ENCODE data around the gene REPS2.

GRCh38 chrX:17025621-17026302 lies 79.3 kb downstream of the REPS2 start:
- TF ChIP-seq BHLHE40 (IDR thresholded peaks at IDR 0.05; ENCODE audit: borderline replicate concordance), result no peak
- no peak for TF ChIP-seq SUZ12 (IDR thresholded peaks at IDR 0.05)
- TF ChIP-seq FOXM1 (IDR thresholded peaks at IDR 0.05; ENCODE audit: borderline replicate concordance), result no peak
- no peak for TF ChIP-seq SP1 (IDR thresholded peaks at IDR 0.05)
- no peak for TF ChIP-seq ZNF384 (IDR thresholded peaks at IDR 0.05)
- no peak for TF ChIP-seq L3MBTL2 (conservative IDR thresholded peaks at IDR 0.05)
